PC-3 (cell line): ENCODE measurements around the gene REEP6. TPM values are rescaled to one million over a fixed set of nuclear protein-coding genes. Genes with fewer than 3 reads are reported as not detected.
"Not testable (repeated sequence)": the region's sequence is repeated elsewhere in the genome, so short reads cannot be mapped to it uniquely, and the experiment has no call there.

Experiments
- ATAC-seq: fragments of 200-7000 bp; cut with Tn5 transposase; 2 replicates; pipeline ENCODE4 v1.9.1; 2020; ENCODE audit warnings: mild to moderate bottlenecking, moderate library complexity
- BruUV-seq: library from RNA; stranded (reverse); fragments of 400-500 nt; replicated peaks from 2 replicates; lab custom pipeline; 2021; lab: Mats Ljungman, UMichigan
- CTCF ChIA-PET: fragments of 300-600 bp; sonication (Branson Sonifier 250); formaldehyde crosslinking; loops from one replicate; lab custom pipeline; 2022; ENCODE audit warnings: antibody characterized with exemption; lab: Charles Lee
- POLR2A ChIA-PET: fragments of 300-600 bp; sonication (Branson Sonifier 250); formaldehyde crosslinking; loops from one replicate; lab custom pipeline; 2022; ENCODE audit warnings: antibody characterized with exemption; ENCODE audit not compliant: unreplicated experiment; lab: Charles Lee
- DNase-seq: peaks from one replicate; pipeline ENCODE4 v3.0.0-alpha.2; 2015
- H2AFZ ChIP-seq: fragments of 300-600 bp; sonication (generic); 2 replicates; pipeline ENCODE4 v1.6.0; 2016; ENCODE audit warnings: antibody characterized with exemption, low read length
- H3F3A ChIP-seq: fragments of 300-600 bp; sonication (generic); one replicate; pipeline ENCODE4 v1.6.0; 2017; ENCODE audit warnings: antibody characterized with exemption, low read length, control low read depth, mild to moderate bottlenecking; ENCODE audit not compliant: unreplicated experiment
- H3K27ac ChIP-seq: fragments of 300-600 bp; sonication (generic); 2 replicates; pipeline ENCODE4 v1.5.1; 2016; ENCODE audit warnings: mild to moderate bottlenecking, low read length
- H3K27me3 ChIP-seq: fragments of 300-600 bp; sonication (generic); 2 replicates; pipeline ENCODE4 v1.6.1; 2016; ENCODE audit warnings: low read length, mixed read lengths
- H3K36me3 ChIP-seq: fragments of 300-600 bp; sonication (generic); 2 replicates; pipeline ENCODE4 v1.6.1; 2016; ENCODE audit warnings: low read depth, mixed run types, low read length, mixed read lengths
- H3K4me1 ChIP-seq: fragments of 300-600 bp; sonication (generic); 2 replicates; pipeline ENCODE4 v1.5.1; 2016; ENCODE audit warnings: low read length; ENCODE audit not compliant: insufficient read depth
- H3K4me2 ChIP-seq: fragments of 300-600 bp; sonication (generic); 2 replicates; pipeline ENCODE4 v1.6.0; 2016; ENCODE audit warnings: low read length
- H3K4me3 ChIP-seq: fragments of 300-600 bp; sonication (generic); 2 replicates; pipeline ENCODE4 v1.5.1; 2016; ENCODE audit warnings: mild to moderate bottlenecking, low read length, mixed read lengths
- H3K79me2 ChIP-seq: fragments of 300-600 bp; sonication (generic); 2 replicates; pipeline ENCODE4 v1.6.1; 2017; ENCODE audit warnings: low read length, mixed read lengths
- H3K9ac ChIP-seq: fragments of 300-600 bp; sonication (generic); 2 replicates; pipeline ENCODE4 v1.6.0; 2016; ENCODE audit warnings: mild to moderate bottlenecking, low read length
- H3K9me2 ChIP-seq: fragments of 300-600 bp; sonication (generic); replicated peaks from 2 replicates; pipeline ENCODE4 v1.6.1; 2016; ENCODE audit warnings: mixed run types, low read length, mixed read lengths
- H3K9me3 ChIP-seq: fragments of 300-600 bp; sonication (generic); 2 replicates; pipeline ENCODE4 v1.6.1; 2016; ENCODE audit warnings: low read length, mixed read lengths
- H4K20me1 ChIP-seq: fragments of 300-600 bp; sonication (generic); 2 replicates; pipeline ENCODE4 v1.6.1; 2016; ENCODE audit warnings: low read length, mixed read lengths
- CTCF ChIP-seq: fragments of 300-600 bp; sonication (generic); conservative IDR thresholded peaks from 2 replicates; pipeline ENCODE4 v1.5.1; 2017; ENCODE audit warnings: antibody characterized with exemption, low read depth, mild to moderate bottlenecking, low read length
- EZH2 ChIP-seq: fragments of 300-600 bp; sonication (generic); IDR thresholded peaks from one replicate; pipeline ENCODE4 v1.6.1; 2017; ENCODE audit warnings: antibody characterized with exemption, mild to moderate bottlenecking, low read length; ENCODE audit not compliant: unreplicated experiment
- EZH2phosphoT487 ChIP-seq: fragments of 300-600 bp; sonication (generic); IDR thresholded peaks from 2 replicates; pipeline ENCODE4 v1.6.1; 2018; ENCODE audit warnings: mild to moderate bottlenecking, antibody characterized with exemption, low read length, borderline replicate concordance
- intact Hi-C: fragments of 100-400 bp; cut with micrococcal nuclease; formaldehyde crosslinking; loops from 2 replicates; pipeline ENCODE4 v1.9.0; 2023
- total RNA-seq: library from RNA; depleted of rRNA; stranded (reverse); fragments of >200 nt; gene quantifications from 2 replicates; pipeline ENCODE4 v1.2.3, GENCODE V29; 2014

Gene REEP6
- total RNA-seq, 1 experiment from 2014 or later, result 27.2 TPM

GRCh38 chr19:1516395-1516753 is 25.4 kb downstream of the REEP6 start:
- Histone ChIP-seq H3K4me2 (no peak overlapping the region), H3K27me3 (no peaks in the 10 kb centered on the region), H3K9me3 (no peaks in the 10 kb centered on the region), H3K27ac (no peak overlapping the region), H3K4me3 (no peak overlapping the region), H4K20me1 (no peaks in the 10 kb centered on the region), H3K79me2 (peaks cover 3% of the 10 kb centered on the region; the same call in 1 of the 2 replicates), H3K9ac (no peak overlapping the region), H3F3A (no peaks in the 10 kb centered on the region), H3K36me3 (no peaks in the 10 kb centered on the region), H3K9me2 (no peaks in the 10 kb centered on the region), H3K4me1 (0 out of 2 replicates have a peak, but pooled peaks cover 3% of the 10 kb centered on the region), H2AFZ (no peak overlapping the region)
- no TSS peak for BruUV-seq
- POLR2A ChIA-PET, result no interaction called here
- TF ChIP-seq CTCF (no peak), EZH2 (no peak), EZH2phosphoT487 (no peak)
- no peak for ATAC-seq
- intact Hi-C loops, result no loop called here
- CTCF ChIA-PET, result interaction anchor here (0.6 kb wide), 1 partner anchor 58 kb away, joined by 3 read pairs; no protein-coding TSS in a partner anchor
- no peak for DNase-seq

GRCh38 chr19:1518471-1518870 is 27.5 kb downstream of the REEP6 start:
- no TSS peak for BruUV-seq
- Histone ChIP-seq H3K4me2 (no peak overlapping the region), H3K27ac (no peak overlapping the region), H3K79me2 (no peaks in the 10 kb centered on the region), H3K9ac (no peak overlapping the region), H3K9me2 (no peaks in the 10 kb centered on the region), H3F3A (no peaks in the 10 kb centered on the region), H3K4me3 (no peak overlapping the region), H3K9me3 (no peaks in the 10 kb centered on the region), H2AFZ (no peak overlapping the region), H4K20me1 (no peaks in the 10 kb centered on the region), H3K4me1 (no peaks in the 10 kb centered on the region), H3K27me3 (no peaks in the 10 kb centered on the region), H3K36me3 (no peaks in the 10 kb centered on the region)
- POLR2A ChIA-PET, result no interaction called here
- DNase-seq (no peak), ATAC-seq (no peak)
- TF ChIP-seq EZH2phosphoT487, result no peak
- no peak for TF ChIP-seq CTCF
- TF ChIP-seq EZH2, result no peak
- intact Hi-C loops, result no loop called here
- CTCF ChIA-PET, result no interaction called here

GRCh38 chr19:1519802-1520201 is 28.8 kb downstream of the REEP6 start:
- H3K9me3 ChIP-seq, H3K27ac ChIP-seq, H3K79me2 ChIP-seq, H3K27me3 ChIP-seq, H4K20me1 ChIP-seq, H3K36me3 ChIP-seq, DNase-seq, H2AFZ ChIP-seq, H3F3A ChIP-seq, BruUV-seq, ATAC-seq, CTCF ChIA-PET, H3K4me2 ChIP-seq, intact Hi-C loops, H3K9ac ChIP-seq, H3K9me2 ChIP-seq, POLR2A ChIA-PET, H3K4me1 ChIP-seq, H3K4me3 ChIP-seq: not testable (repeated sequence)
